HT-29 (cell line): ENCODE measurements around the gene PDCD6IP. TPM values are rescaled to one million over a fixed set of nuclear protein-coding genes. Genes with fewer than 3 reads are reported as not detected.
"Not testable (repeated sequence)": the region's sequence is repeated elsewhere in the genome, so short reads cannot be mapped to it uniquely, and the experiment has no call there.

Experiments used
- DNase-seq: peaks from one replicate; pipeline ENCODE4 v3.0.0-alpha.2; 2015; ENCODE audit warnings: low spot score
- total RNA-seq: library from RNA; depleted of rRNA; stranded (reverse); fragments of >200 nt; shearing (Covaris generic); gene quantifications from 2 replicates; pipeline ENCODE4 v1.2.3, GENCODE V29; 2014; rRNA removed

Gene PDCD6IP
- total RNA-seq: 91.1 and 134 TPM in 2 replicates

DNA sequence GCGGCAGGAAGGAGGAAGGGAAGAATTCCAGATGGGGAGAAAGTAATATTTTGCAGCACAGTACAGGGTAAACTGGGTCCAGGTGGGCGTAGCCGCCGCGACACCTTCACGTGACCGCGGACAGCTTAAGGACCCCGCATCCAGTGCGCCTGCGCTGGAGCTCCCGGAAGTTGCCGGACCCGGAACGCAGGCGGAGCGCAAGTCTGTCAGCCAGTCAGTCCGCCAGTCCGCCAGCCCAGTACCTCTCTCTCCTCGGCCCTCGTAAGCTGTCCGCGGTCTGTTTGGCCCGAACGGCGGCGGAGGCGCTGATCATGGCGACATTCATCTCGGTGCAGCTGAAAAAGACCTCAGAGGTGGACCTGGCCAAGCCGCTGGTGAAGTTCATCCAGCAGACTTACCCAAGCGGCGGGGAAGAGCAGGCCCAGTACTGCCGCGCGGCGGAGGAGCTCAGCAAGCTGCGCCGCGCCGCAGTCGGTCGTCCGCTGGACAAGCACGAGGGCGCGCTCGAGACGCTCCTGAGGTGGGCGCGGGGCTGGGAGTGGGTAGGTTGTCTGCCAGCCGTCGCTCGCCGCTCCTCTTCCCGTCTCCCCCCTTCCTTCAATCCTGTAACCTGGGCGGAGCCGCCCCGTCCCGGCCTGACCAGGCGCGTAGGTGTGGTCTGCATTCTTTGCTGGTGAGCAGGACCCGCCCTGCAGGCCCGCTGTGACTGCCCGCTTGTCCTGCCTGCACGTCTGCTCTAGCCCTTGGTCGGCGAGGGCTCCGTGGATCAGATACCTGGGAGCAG, at the start of gene PDCD6IP:
PDCD6IP (plus strand) TSS at position 213 of the 784 bp plus-strand sequence; CDS start at position 312, 99 bp downstream.
- peak; percentile 85 for DNase-seq

- DNase-seq: no peak
Measured at GRCh38 chr3:33749546-33750210, 48.8 kb upstream of the PDCD6IP start.

GRCh38 chr3:33750211-33750548, 48.2 kb upstream of the PDCD6IP start:
- DNase-seq: no peak

- no peak for DNase-seq
Measured at GRCh38 chr3:33751336-33751735, 47.1 kb upstream of the PDCD6IP start.

- not testable (repeated sequence) for DNase-seq
Measured at GRCh38 chr3:33754391-33754790, 44.0 kb upstream of the PDCD6IP start.

DNA sequence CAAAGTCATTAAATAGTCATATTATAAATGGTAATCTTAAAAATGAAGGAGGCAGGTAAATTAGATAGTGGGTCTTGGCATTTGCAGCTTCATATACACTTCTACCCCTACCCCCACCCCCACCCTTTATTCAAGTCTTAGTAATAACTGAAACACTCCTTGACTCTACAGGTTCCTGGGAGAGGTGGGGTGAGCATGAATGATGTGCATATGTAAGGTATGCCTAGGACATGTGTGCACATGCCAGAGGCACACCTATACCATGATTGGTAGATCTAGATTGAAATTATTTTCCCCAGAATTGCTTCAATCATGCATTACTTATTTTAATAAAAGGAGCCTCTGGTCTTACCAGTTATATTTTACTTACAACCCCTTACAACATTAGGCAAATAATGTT, 40.1 kb upstream of the PDCD6IP start:
- DNase-seq: no peak

GRCh38 chr3:33758864-33759263, 39.6 kb upstream of the PDCD6IP start:
- no peak for DNase-seq

DNA sequence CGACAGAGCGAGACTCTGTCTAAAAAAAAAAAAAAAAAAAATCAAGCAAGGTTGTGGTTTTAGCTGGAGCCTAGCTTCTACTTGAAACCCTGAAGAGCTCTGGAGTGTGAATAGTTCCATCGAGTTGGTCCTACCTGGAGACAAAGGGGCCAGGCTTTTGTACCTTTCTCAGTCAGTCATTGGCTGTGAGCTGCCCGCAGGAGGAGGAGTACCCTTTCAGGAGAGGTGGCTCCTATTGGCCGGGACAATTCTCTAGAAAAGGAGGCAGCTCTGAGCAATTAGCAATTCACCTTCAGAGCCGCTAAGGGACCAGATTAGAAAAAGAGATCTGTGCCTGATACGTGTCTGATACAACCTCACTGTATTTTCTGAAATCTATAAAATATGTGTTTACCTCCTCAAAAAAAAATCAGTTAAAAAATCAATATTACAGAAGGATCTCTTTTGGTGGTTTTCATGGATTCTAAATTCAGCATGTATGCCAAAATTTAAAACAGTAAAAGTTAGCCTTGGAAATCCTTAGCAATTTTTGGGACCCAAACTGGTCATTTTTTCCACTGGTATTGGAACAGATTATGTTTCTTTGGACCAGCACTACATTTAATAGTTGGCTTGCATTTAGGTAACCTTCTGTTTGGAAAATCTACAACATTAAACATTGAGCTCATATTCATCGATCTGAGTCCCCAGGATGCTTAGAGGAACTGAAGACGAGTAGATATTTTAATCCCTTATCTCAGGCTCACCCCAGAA, 29.7 kb upstream of the PDCD6IP start:
- DNase-seq: no peak

- DNase-seq: no peak
Measured at GRCh38 chr3:33773637-33774036, 24.8 kb upstream of the PDCD6IP start.

GRCh38 chr3:33775363-33775762, 23.1 kb upstream of the PDCD6IP start:
- DNase-seq: no peak

DNA sequence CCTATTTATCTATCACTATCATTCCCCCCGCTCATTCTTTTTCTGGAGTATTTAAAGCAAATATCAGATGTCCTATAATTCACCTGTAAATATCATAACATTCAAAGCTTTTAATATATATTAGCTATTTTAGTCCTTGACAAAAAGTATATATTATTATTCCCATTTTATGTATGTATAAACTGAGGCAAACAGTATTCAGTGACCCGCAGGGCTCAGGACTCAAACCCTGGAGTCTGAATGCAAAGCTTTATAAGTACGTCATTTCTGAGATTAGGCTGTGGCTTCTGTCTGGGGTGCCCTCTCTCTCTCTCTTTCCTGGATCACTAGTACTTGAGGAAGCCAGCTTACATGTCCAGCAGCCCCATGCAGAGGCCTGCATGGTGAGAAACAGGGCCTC, 20.4 kb upstream of the PDCD6IP start:
- no peak for DNase-seq

DNA sequence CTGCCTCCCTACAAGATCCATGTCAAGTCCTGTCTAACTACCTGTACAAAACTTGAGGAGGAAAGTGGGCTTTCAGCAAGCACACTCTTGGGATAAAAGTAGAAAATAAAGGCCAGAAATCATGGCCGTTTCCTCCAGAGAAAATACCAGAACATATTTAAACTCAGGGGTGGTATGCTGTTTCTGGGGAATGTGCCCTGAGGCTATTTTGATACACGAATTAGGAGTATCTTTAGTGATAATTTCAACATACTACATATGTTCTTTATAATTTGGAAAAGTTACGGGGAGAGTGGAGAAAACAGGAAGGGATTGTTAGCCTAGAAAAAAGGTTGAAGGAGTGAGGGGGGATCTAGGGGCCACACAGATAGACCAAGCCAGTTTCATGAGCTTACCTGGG, 18.7 kb upstream of the PDCD6IP start:
- no peak for DNase-seq

- not testable (repeated sequence) for DNase-seq
Measured at GRCh38 chr3:33781413-33781812, 17.0 kb upstream of the PDCD6IP start.

DNA sequence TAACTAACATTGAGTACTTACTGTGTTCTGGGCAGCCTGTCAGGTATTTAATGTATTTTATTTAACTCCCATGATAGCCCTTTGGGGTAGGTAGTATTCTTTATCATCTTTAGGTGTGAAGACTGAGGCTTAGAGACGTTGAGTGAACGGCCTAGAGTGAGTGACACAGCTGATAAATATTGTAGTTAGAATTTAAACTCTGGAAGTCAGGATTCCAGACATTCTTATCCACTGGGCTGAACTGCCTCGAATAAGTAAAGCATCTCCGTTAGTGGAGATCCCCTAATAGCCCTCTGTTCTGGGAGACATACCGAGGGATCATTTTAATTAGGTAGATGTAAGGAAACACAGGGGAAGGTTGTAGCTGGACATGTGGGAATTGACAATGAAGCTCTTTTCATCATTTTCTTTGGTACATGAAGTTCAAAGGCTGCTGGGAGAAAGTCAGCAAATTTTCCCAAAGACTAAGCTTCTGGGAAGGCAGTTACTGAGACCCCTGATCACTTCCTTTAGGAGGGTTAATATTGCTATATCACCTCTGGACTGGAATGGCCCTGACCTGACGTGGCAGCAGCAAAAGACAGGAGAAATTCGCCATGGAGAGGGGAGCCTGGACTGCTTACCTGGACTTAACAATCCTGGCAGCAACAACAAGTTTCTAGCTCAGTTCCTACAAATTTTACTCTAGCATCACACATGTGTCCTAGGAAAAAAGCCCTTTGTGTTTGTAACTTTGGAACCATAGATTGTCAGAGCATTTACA, 11.7 kb upstream of the PDCD6IP start:
- no peak for DNase-seq

- DNase-seq: peak; percentile 55
Measured at GRCh38 chr3:33787328-33788009, 11.0 kb upstream of the PDCD6IP start.

GRCh38 chr3:33789183-33789954, 9.1 kb upstream of the PDCD6IP start:
- no peak for DNase-seq

- DNase-seq: no peak
Measured at GRCh38 chr3:33790091-33790490, 8.3 kb upstream of the PDCD6IP start.

- DNase-seq: no peak
Measured at GRCh38 chr3:33791477-33792166, 6.8 kb upstream of the PDCD6IP start.

GRCh38 chr3:33792167-33792892, 6.1 kb upstream of the PDCD6IP start:
- no peak for DNase-seq
